HEK293T (cell line): Measurements from ENCODE around the gene GORASP1.
A peak's percentile ranks its signal among the peaks of the same experiment; 100 is the strongest.

Experiments
- CTCF ChIA-PET: fragments of 350-600 bp; formaldehyde crosslinking; extraction: SDS; loops from one replicate; lab custom pipeline; 2021; ENCODE audit warnings: antibody characterized with exemption, inconsistent platforms; lab: Yijun Ruan, JAX
- POLR2A ChIA-PET: fragments of 350-600 bp; formaldehyde crosslinking; extraction: SDS; loops from one replicate; lab custom pipeline; 2020; ENCODE audit warnings: antibody characterized with exemption, inconsistent platforms; lab: Yijun Ruan, JAX
- DNase-seq: peaks from one replicate; pipeline ENCODE4 v3.0.0; 2012; ENCODE audit warnings: mixed read lengths; ENCODE audit errors: extremely low spot score
- ARNT ChIP-seq: fragments of 450-650 bp; IDR thresholded peaks from 2 replicates; pipeline ENCODE4 v1.6.1; 2017; ENCODE audit warnings: mild to moderate bottlenecking
- BHLHE40 ChIP-seq: fragments of 450-650 bp; IDR thresholded peaks from 2 replicates; pipeline ENCODE4 v1.6.1; 2016; ENCODE audit warnings: mild to moderate bottlenecking, moderate library complexity, borderline replicate concordance
- CTBP1 ChIP-seq: fragments of 450-650 bp; IDR thresholded peaks from 2 replicates; pipeline ENCODE4 v1.6.1; 2016; ENCODE audit warnings: borderline replicate concordance
- ELF4 ChIP-seq: fragments of 450-650 bp; IDR thresholded peaks from 2 replicates; pipeline ENCODE4 v1.6.1; 2017; ENCODE audit warnings: antibody characterized with exemption
- FOXA1 ChIP-seq: fragments of 450-650 bp; IDR thresholded peaks from 2 replicates; pipeline ENCODE4 v1.6.1; 2016; ENCODE audit warnings: mild to moderate bottlenecking
- FOXK2 ChIP-seq: fragments of 450-650 bp; IDR thresholded peaks from 2 replicates; pipeline ENCODE4 v1.6.1; 2016; ENCODE audit warnings: mild to moderate bottlenecking
- FOXM1 ChIP-seq: fragments of 450-650 bp; IDR thresholded peaks from 2 replicates; pipeline ENCODE4 v1.6.1; 2017; ENCODE audit warnings: mild to moderate bottlenecking, borderline replicate concordance
- HDGF ChIP-seq: fragments of 450-650 bp; IDR thresholded peaks from 2 replicates; pipeline ENCODE4 v1.6.1; 2017; ENCODE audit warnings: antibody characterized with exemption, borderline replicate concordance
- L3MBTL2 ChIP-seq: fragments of 450-650 bp; conservative IDR thresholded peaks from 2 replicates; pipeline ENCODE4 v1.6.1; 2016; ENCODE audit warnings: mild to moderate bottlenecking
- LEF1 ChIP-seq: fragments of 450-650 bp; IDR thresholded peaks from 2 replicates; pipeline ENCODE4 v1.6.1; 2017; ENCODE audit warnings: mild to moderate bottlenecking, borderline replicate concordance
- NFRKB ChIP-seq: fragments of 450-650 bp; IDR thresholded peaks from 2 replicates; pipeline ENCODE4 v1.6.1; 2016; ENCODE audit warnings: mild to moderate bottlenecking, moderate library complexity
- PKNOX1 ChIP-seq: fragments of 450-650 bp; IDR thresholded peaks from 2 replicates; pipeline ENCODE4 v1.6.1; 2016
- SP1 ChIP-seq: fragments of 450-650 bp; IDR thresholded peaks from 2 replicates; pipeline ENCODE4 v1.6.1; 2017
- SUZ12 ChIP-seq: fragments of 450-650 bp; IDR thresholded peaks from 2 replicates; pipeline ENCODE4 v1.6.1; 2016; ENCODE audit warnings: mild to moderate bottlenecking
- TARDBP ChIP-seq: fragments of 450-650 bp; IDR thresholded peaks from 2 replicates; pipeline ENCODE4 v1.6.1; 2016
- ZNF384 ChIP-seq: fragments of 450-650 bp; IDR thresholded peaks from 2 replicates; pipeline ENCODE4 v1.6.1; 2016

Gene GORASP1

DNA sequence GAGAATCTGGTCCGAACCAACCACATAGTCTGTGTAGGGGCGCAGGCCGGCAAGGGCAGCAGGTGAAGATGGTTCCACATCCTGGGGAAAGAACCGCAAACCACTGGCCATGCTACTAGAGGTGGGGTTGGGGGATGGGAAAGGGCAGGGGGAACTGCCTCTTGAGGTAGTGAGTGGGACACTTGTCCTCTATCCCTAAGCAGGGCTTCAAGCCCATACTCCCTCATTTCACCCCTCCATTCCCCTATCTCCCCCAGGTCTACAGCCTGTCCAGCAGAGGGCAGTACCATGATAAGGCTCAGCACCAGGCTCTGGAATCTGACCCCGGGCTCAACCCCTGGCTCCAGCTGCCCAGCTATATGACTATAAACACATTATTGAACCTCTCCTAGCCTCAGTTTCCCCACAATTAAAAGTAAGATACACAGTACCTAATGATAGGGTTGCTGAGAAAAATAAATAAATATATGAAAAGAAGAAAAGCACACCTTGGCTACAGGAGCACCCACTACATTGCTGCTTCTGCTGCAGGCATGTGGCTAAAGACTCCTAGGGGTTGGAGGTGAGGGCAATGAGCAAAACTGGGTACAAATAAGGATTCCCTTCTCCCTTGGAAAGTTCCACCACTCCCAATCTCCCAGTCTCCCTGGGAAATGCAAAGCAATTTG, 6.3 kb downstream of the GORASP1 start:
- ChIA-PET CTCF (no interaction called here), POLR2A (no interaction called here)
- peak; percentile 67 for DNase-seq
- TF ChIP-seq ZNF384, result no peak

- ChIA-PET CTCF (no interaction called here), POLR2A (no interaction called here)
- no peak for DNase-seq
- TF ChIP-seq FOXM1 (no peak), CTBP1 (no peak), FOXA1 (no peak), BHLHE40 (no peak), HDGF (no peak), ARNT (no peak), L3MBTL2 (no peak), LEF1 (no peak), ELF4 (no peak), SP1 (no peak), FOXK2 (no peak)
Measured at GRCh38 chr3:39100500-39100886, 6.9 kb downstream of the GORASP1 start.

DNA sequence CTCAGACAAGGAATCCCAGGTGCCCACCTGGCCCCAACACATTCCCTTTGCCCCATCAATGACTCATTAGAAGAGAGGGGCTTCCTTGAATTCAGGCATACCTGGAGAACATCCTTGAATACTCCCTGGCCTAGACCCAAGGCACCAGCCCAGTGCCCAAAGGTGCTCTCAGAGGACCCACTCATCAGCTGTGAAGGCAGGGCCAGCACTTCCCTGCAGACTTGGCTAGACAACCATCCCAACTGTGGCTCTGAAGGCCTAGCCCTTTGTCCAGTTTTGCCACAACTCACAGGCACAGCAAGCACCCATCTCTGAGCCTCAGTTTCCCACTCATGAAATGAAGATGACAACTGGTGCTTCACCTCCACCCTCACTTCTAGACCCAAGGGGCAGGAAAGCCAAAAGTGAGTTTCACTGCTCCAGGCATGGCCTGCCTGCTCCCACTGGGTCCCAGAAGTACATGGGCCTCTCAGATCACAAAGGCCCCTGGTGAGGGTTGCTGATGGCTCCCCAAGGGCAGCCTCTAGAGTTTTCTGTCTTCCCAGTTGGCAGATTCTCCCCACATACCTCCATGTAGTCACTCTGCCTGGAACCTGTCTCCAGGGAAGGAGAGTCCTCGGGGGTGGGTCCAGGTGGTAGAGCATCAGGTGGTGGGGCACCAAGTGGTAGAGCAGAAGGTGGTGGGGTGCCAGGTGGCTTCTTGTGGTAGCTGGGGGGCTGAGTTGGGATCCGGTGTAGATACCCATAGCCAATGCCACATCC, 7.5 kb downstream of the GORASP1 start:
- ChIA-PET POLR2A (no interaction called here), CTCF (no interaction called here)
- DNase-seq, result no peak
- no peak for TF ChIP-seq FOXK2
- TF ChIP-seq FOXM1, result no peak
- no peak for TF ChIP-seq PKNOX1
- TF ChIP-seq TARDBP, result no peak
- TF ChIP-seq SP1, result no peak
- TF ChIP-seq BHLHE40, result no peak
- TF ChIP-seq L3MBTL2, result no peak
- no peak for TF ChIP-seq NFRKB
- TF ChIP-seq FOXA1, result no peak
- no peak for TF ChIP-seq ELF4
- no peak for TF ChIP-seq ARNT
- no peak for TF ChIP-seq LEF1
- no peak for TF ChIP-seq HDGF
- TF ChIP-seq CTBP1, result no peak
- no peak for TF ChIP-seq ZNF384
- no peak for TF ChIP-seq SUZ12

DNA sequence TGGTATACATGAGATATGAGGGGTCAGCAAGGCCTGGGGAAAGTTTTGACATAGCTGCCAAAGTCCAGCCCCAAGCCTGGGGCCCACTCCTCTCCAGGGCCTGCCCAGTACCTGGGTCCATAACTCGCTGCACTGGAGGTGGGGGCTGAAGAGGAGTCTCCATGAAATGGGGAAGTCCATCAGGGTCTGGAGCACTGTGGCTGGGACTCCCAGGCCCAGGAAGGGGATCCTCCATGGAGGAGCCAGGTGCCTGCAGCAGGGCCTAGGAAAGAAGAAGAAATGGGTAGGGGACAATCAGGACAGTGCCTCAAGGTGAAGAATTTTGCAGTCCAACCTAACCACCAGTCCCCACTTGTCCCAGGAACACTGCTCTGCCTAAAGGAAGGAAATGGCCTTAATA, 8.2 kb downstream of the GORASP1 start:
- POLR2A ChIA-PET, result no interaction called here
- CTCF ChIA-PET, result no interaction called here
- no peak for DNase-seq
- TF ChIP-seq FOXM1 (no peak), L3MBTL2 (no peak), SUZ12 (no peak), TARDBP (no peak), ARNT (no peak), HDGF (no peak), FOXA1 (no peak)

DNA sequence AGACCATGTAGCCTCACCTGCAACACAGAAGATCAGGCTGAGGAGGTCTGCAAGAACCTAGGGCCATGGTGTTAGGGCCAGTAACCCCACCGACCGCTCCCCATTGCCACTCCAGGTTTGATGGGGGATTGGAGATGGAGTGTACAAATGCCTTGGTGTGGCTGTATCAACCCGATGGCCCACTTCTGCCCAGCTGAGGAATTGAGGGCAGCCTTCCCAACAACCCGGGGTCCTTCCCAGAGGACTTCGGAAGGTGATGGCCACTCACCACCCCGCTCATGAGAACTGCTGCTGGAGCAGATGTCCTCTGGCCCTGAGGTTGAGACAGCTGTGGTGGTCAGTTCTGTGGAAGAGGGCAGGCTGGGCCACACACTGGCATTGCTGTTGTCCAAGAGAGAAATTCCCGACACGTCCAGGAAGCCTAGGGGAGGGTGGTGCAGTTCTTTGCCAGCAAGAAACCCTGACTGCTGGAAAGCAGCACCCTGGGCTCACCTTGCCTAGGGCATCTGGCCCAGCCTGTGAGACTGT, 8.9 kb downstream of the GORASP1 start:
- no peak for DNase-seq
- TF ChIP-seq SUZ12, result no peak
- TF ChIP-seq BHLHE40, result no peak
- no peak for TF ChIP-seq TARDBP
- TF ChIP-seq FOXK2, result no peak
- no peak for TF ChIP-seq ZNF384
- no peak for TF ChIP-seq FOXA1
- no peak for TF ChIP-seq PKNOX1
- TF ChIP-seq ARNT, result no peak
- no peak for TF ChIP-seq SP1
- TF ChIP-seq FOXM1, result no peak
- no peak for TF ChIP-seq ELF4
- TF ChIP-seq L3MBTL2, result no peak
- POLR2A ChIA-PET, result no interaction called here
- CTCF ChIA-PET, result no interaction called here

- ChIA-PET CTCF (no interaction called here), POLR2A (no interaction called here)
- TF ChIP-seq NFRKB, result no peak
- no peak for TF ChIP-seq FOXM1
- TF ChIP-seq BHLHE40, result no peak
- no peak for TF ChIP-seq TARDBP
- no peak for TF ChIP-seq FOXA1
- TF ChIP-seq ARNT, result no peak
- no peak for TF ChIP-seq L3MBTL2
- no peak for TF ChIP-seq SP1
- no peak for TF ChIP-seq ELF4
- TF ChIP-seq CTBP1, result no peak
- no peak for TF ChIP-seq SUZ12
- TF ChIP-seq PKNOX1, result no peak
- no peak for TF ChIP-seq FOXK2
- no peak for TF ChIP-seq LEF1
- TF ChIP-seq ZNF384, result no peak
- no peak for TF ChIP-seq HDGF
- DNase-seq, result no peak
Measured at GRCh38 chr3:39097716-39098472, 9.5 kb downstream of the GORASP1 start.
